Muscle of arm (tissue), 12 donors: ENCODE results near the gene NSA2. TPM values are rescaled to one million over a fixed set of nuclear protein-coding genes. Genes with fewer than 3 reads are reported as not detected.

Source experiments
- DNase-seq: peaks from one replicate; pipeline ENCODE4 v3.0.0-alpha.2; 2013
- polyA plus RNA-seq, 12 donors: library from polyadenylated mRNA; unstranded; fragments of 120-200 nt; gene quantifications; one replicate each; pipeline ENCODE4 v1.2.1, GENCODE V29; 2013; ENCODE audit not compliant: insufficient read length in 12 of 12

Gene NSA2
- polyA plus RNA-seq, 12 donors, result 236 to 293 (median 260) TPM; not detected in 1

DNA sequence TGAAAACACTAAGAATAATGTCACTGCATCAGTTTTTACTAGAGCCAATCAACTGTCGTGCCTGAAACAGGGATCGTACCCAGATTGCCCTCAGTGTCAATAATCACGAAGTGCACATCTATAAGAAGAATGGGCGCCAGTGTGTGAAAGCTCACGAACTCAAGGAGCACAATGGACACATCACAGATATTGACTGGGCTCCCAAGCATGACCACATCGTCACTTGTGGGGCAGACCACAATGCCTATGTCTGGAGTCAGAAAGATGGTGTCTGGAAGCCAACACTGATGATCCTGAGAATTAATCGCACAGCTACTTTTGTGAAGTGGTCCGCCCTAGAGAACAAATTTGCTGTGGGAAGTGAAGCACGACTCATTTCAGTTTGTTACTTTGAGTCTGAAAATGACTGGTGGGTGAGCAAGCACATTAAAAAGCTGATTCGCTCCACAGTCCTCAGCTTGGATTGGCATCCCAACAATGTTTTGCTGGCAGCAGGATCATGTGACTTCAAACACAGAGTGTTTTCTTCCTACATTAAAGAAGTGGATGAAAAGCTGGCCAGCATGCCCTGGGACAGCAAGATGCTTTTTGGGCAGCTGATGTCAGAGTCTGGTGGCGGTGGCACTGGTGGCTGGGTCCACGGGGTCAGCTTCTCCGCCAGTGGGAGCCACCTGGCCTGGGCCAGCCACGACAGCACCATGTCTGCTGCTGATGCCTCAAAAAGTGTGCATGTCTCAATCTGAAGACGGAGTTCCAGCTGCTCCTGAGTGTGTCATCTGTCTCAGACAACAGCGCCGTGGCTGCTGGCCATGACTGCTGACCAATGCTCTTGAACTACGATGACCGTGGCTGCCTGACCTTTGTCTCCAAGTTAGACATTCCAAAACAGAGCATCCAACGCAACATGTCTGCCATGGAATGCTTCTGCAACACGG, 32.2 kb downstream of the NSA2 start:
- peak; percentile 2 for DNase-seq

GRCh38 chr5:74801197-74801596, 34.1 kb downstream of the NSA2 start:
- DNase-seq, result no peak

GRCh38 chr5:74801941-74802340, 34.9 kb downstream of the NSA2 start:
- no peak for DNase-seq

GRCh38 chr5:74810915-74811314, 43.9 kb downstream of the NSA2 start:
- DNase-seq, result no peak

DNA sequence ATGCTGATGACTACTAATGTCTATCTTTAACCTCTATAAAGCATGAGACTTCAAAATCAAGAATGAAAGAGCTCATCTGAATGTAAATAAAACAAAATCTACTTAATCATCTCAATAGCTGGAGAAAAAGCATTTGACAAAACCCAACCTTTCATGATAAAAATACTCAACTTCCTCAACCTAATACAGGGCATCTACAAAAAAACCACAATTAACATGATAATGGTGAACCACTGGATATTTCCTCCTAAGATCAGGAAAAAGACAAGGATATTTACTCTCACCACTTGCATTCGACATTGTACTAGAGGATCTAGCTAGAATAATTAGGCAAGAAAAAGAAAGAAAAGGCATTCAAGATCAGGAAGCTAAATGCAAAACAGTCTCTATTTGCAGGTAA, 49.8 kb downstream of the NSA2 start:
- no peak for DNase-seq

GRCh38 chr5:74822288-74822687, 55.2 kb downstream of the NSA2 start:
- no peak for DNase-seq

DNA sequence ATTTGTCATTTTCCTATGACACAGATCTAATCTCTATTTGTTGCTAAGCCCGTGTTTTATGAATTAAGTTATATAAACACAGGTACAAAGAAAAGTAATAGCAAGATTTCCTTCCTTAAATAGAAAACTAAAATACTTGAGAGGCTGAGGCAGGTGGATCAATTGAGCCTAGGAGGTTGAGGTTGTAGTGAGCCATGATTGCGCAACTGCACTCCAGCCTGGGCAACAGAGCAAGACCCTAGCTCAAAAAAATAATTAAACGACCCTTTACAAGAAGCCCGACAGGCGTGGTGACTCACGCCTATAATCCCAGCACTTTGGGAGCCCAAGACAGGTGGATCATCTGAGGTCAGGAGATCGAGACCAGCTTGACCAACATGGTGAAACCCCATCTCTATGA, 62.4 kb downstream of the NSA2 start:
- DNase-seq, result no peak

Other genes starting within 250 kb of the NSA2 start
- 10 to 100 TPM in 11 of 12 donors, not detected in 1; 22.0 to 34.5 (median 25.9) TPM for gene ENC1, start 126.5 kb upstream of the NSA2 start, polyA plus RNA-seq
- 10 to 100 TPM in 11 of 12 donors, not detected in 1; 33.8 to 63.9 (median 40.0) TPM for gene HEXB, start 82.0 kb upstream of the NSA2 start, polyA plus RNA-seq
- gene GFM2, start 132 bp upstream of the NSA2 start, polyA plus RNA-seq, result 10 to 100 TPM in 11 of 12 donors, not detected in 1; 21.4 to 35.7 (median 26.5) TPM
- 1 to 10 TPM in 5 of 12 donors, under 1 TPM in 5, not detected in 2; 0.58 to 3.2 (median 0.94) TPM for gene FAM169A, start 99.1 kb downstream of the NSA2 start, polyA plus RNA-seq